Spinal cord (tissue), 10 donors: ENCODE results near the gene RCOR3. TPM values are rescaled to one million over a fixed set of nuclear protein-coding genes. Genes with fewer than 3 reads are reported as not detected.

Experiments used
- DNase-seq, 6 donors: peaks; one replicate each; pipeline versions ENCODE4 v3.0.0 to v3.0.0-alpha.2; 2013 to 2015; ENCODE audit warnings: low spot score in 6 of 6, low read depth in 4 of 6
- H3K27ac ChIP-seq: one replicate; pipeline ENCODE4 v1.5.1; 2013; ENCODE audit warnings: low read depth, low read length, control low read depth
- H3K27me3 ChIP-seq: one replicate; pipeline ENCODE4 v1.6.1; 2013; ENCODE audit warnings: low read length; ENCODE audit not compliant: control insufficient read depth, insufficient read depth
- H3K36me3 ChIP-seq: one replicate; pipeline ENCODE4 v1.6.1; 2013; ENCODE audit warnings: low read length; ENCODE audit not compliant: control insufficient read depth, insufficient read depth
- H3K4me1 ChIP-seq: one replicate; pipeline ENCODE4 v1.6.1; 2013; ENCODE audit warnings: low read length; ENCODE audit not compliant: control insufficient read depth, insufficient read depth
- H3K4me3 ChIP-seq: one replicate; pipeline ENCODE4 v1.5.1; 2013; ENCODE audit warnings: low read depth, low read length, control low read depth
- H3K9me3 ChIP-seq: one replicate; pipeline ENCODE4 v1.6.1; 2013; ENCODE audit warnings: low read length; ENCODE audit not compliant: control insufficient read depth, insufficient read depth
- WGBS: methylation state at CpG from one replicate; pipeline ENCODE4 v1.1.5; 2013; ENCODE audit warnings: missing lambda C conversion rate; ENCODE audit not compliant: insufficient coverage; 5-methylcytosine and 5-hydroxymethylcytosine counted together
- polyA plus RNA-seq, 2 donors: library from polyadenylated mRNA; unstranded; fragments of 120-200 nt; gene quantifications; one replicate each; pipeline ENCODE4 v1.2.1, GENCODE V29; 2013; ENCODE audit not compliant: insufficient read length in 2 of 2
- total RNA-seq, 2 donors: library from RNA; depleted of rRNA in 1 of 2; stranded (reverse); fragments of 120-200 nt in 1 of 2; fragments of >200 nt in 1 of 2; gene quantifications; one replicate each; pipeline versions ENCODE4 v1.2.3 to v1.2.4, GENCODE V29; 2013 to 2014
- donor health status: healthy.

RCOR3 gene
- total and polyA plus RNA-seq, 4 donors: 54.1 to 77.2 (median 66.1) TPM

GRCh38 chr1:211335522-211336157 is 76.5 kb downstream of the RCOR3 start:
- 93% methylated on average over 3 of the region's 3 CpGs for WGBS
- H3K9me3 ChIP-seq: no peaks in the 10 kb centered on the region
- no peaks in the 10 kb centered on the region for H3K27me3 ChIP-seq
- H3K4me1 ChIP-seq: peaks cover 12% of the 10 kb centered on the region
- H3K27ac ChIP-seq: no peak overlapping the region
- H3K4me3 ChIP-seq: no peak overlapping the region
- no peaks in the 10 kb centered on the region for H3K36me3 ChIP-seq
- no peak for DNase-seq

- Histone ChIP-seq H3K36me3 (no peaks in the 10 kb centered on the region), H3K27me3 (no peaks in the 10 kb centered on the region), H3K4me1 (peaks cover 12% of the 10 kb centered on the region), H3K9me3 (no peaks in the 10 kb centered on the region), H3K4me3 (no peak overlapping the region), H3K27ac (no peak overlapping the region)
- no peak for DNase-seq
- 100% methylated on average over 1 of the region's 3 CpGs for WGBS
These were observed 77.0 kb downstream of the RCOR3 start for GRCh38 chr1:211336161-211336560.

GRCh38 chr1:211336775-211337174 is 77.6 kb downstream of the RCOR3 start:
- Histone ChIP-seq H3K36me3 (no peaks in the 10 kb centered on the region), H3K4me1 (peaks cover 11% of the 10 kb centered on the region), H3K4me3 (no peak overlapping the region), H3K27me3 (no peaks in the 10 kb centered on the region), H3K27ac (no peak overlapping the region), H3K9me3 (no peaks in the 10 kb centered on the region)
- 99% methylated on average over 15 of the region's 15 CpGs for WGBS
- no peak for DNase-seq

- no peak for DNase-seq
- Histone ChIP-seq H3K4me3 (no peak overlapping the region), H3K27ac (no peak overlapping the region), H3K9me3 (no peaks in the 10 kb centered on the region), H3K4me1 (peaks cover 5% of the 10 kb centered on the region), H3K36me3 (no peaks in the 10 kb centered on the region), H3K27me3 (no peaks in the 10 kb centered on the region)
- 88% methylated on average over 7 of the region's 7 CpGs for WGBS
These were observed 78.5 kb downstream of the RCOR3 start for GRCh38 chr1:211337430-211338223.

GRCh38 chr1:211338224-211338620 is 79.1 kb downstream of the RCOR3 start:
- DNase-seq: no peak
- Histone ChIP-seq H3K4me3 (no peak overlapping the region), H3K4me1 (peaks cover 5% of the 10 kb centered on the region), H3K9me3 (no peaks in the 10 kb centered on the region), H3K36me3 (no peaks in the 10 kb centered on the region), H3K27me3 (no peaks in the 10 kb centered on the region), H3K27ac (no peak overlapping the region)
- WGBS: 100% methylated on average over 1 of the region's 4 CpGs

- H3K36me3 ChIP-seq: no peaks in the 10 kb centered on the region
These were observed 80.5 kb downstream of the RCOR3 start for GRCh38 chr1:211339631-211340041.

GRCh38 chr1:211340622-211341507 is 81.7 kb downstream of the RCOR3 start:
- 96% methylated on average over 9 of the region's 10 CpGs for WGBS
- Histone ChIP-seq H3K4me1 (peaks cover 3% of the 10 kb centered on the region), H3K9me3 (no peaks in the 10 kb centered on the region), H3K4me3 (no peak overlapping the region), H3K36me3 (no peaks in the 10 kb centered on the region), H3K27ac (no peak overlapping the region), H3K27me3 (no peaks in the 10 kb centered on the region)
- DNase-seq: no peak

More at GRCh38 chr1:211339631-211340041, 80.5 kb downstream of the RCOR3 start:
- WGBS: 90% methylated on average over 5 of the region's 6 CpGs
- no peaks in the 10 kb centered on the region for H3K9me3 ChIP-seq
- H3K27ac ChIP-seq: no peak overlapping the region
- H3K4me3 ChIP-seq: no peak overlapping the region
- H3K27me3 ChIP-seq: no peaks in the 10 kb centered on the region
- H3K4me1 ChIP-seq: peaks cover 5% of the 10 kb centered on the region
- DNase-seq: no peak

- peaks cover 3% of the 10 kb centered on the region for H3K4me1 ChIP-seq
- no peaks in the 10 kb centered on the region for H3K27me3 ChIP-seq
- H3K27ac ChIP-seq: no peak overlapping the region
- DNase-seq: no peak
- no peaks in the 10 kb centered on the region for H3K9me3 ChIP-seq
- no peak overlapping the region for H3K4me3 ChIP-seq
- WGBS: no CpG with 5 or more reads among the region's 1 CpG
- no peaks in the 10 kb centered on the region for H3K36me3 ChIP-seq
These were observed 82.8 kb downstream of the RCOR3 start for GRCh38 chr1:211341999-211342398.

- Histone ChIP-seq H3K27ac (no peak overlapping the region), H3K4me3 (no peak overlapping the region), H3K4me1 (peaks cover 3% of the 10 kb centered on the region), H3K36me3 (no peaks in the 10 kb centered on the region), H3K27me3 (no peaks in the 10 kb centered on the region), H3K9me3 (no peaks in the 10 kb centered on the region)
- DNase-seq: no peak
- 96% methylated on average over 3 of the region's 4 CpGs for WGBS
These were observed 84.4 kb downstream of the RCOR3 start for GRCh38 chr1:211343607-211344006.
